HEK293 (cell line): ENCODE results near the gene PIK3CD.
A peak's percentile ranks its signal among the peaks of the same experiment; 100 is the strongest.

Experiments used
- CTCF ChIA-PET: fragments of 350-600 bp; formaldehyde crosslinking; extraction: SDS; loops from one replicate; lab custom pipeline; 2021; ENCODE audit warnings: antibody characterized with exemption; lab: Yijun Ruan, JAX
- POLR2A ChIA-PET: fragments of 300-600 bp; formaldehyde crosslinking; extraction: SDS; loops from one replicate; lab custom pipeline; 2020; ENCODE audit warnings: antibody characterized with exemption, inconsistent platforms; lab: Yijun Ruan, JAX
- H3K27ac ChIP-seq: fragments of 200-500 bp; sonication (Bioruptor generic); 2 replicates; pipeline ENCODE4 v1.5.1; 2014; ENCODE audit warnings: low read depth, low read length, control low read depth, inconsistent platforms; ENCODE audit errors: extremely low read depth
- H3K36me3 ChIP-seq, 2 experiments: fragments of 200-500 bp in 1 of 2; sonication (Bioruptor generic) in 1 of 2; 1 replicate in 1 of 2; 2 replicates in 1 of 2; pipeline ENCODE4 v1.5.1; 2014 to 2017; ENCODE audit warnings: inconsistent platforms in 2 of 2, low read length in 2 of 2; ENCODE audit not compliant: control insufficient read depth in 2 of 2, insufficient read depth in 1 of 2
- H3K4me1 ChIP-seq: fragments of 200-500 bp; sonication (Bioruptor generic); 2 replicates; pipeline ENCODE4 v1.5.1; 2014; ENCODE audit warnings: mild to moderate bottlenecking, low read length, inconsistent platforms; ENCODE audit not compliant: control insufficient read depth, insufficient read depth
- H3K4me3 ChIP-seq: 2 replicates; pipeline ENCODE4 v1.5.1; 2011; ENCODE audit warnings: low read depth, mild to moderate bottlenecking, control low read depth, low read length, moderate library complexity
- H3K9me3 ChIP-seq: fragments of 200-500 bp; sonication (Bioruptor generic); 2 replicates; pipeline ENCODE4 v1.5.1; 2014; ENCODE audit warnings: low read depth, low read length, inconsistent platforms; ENCODE audit not compliant: control insufficient read depth, insufficient read depth
- KLF8 ChIP-seq: fragments of 450-650 bp; formaldehyde crosslinking; IDR thresholded peaks from 2 replicates; pipeline ENCODE4 v1.5.1; 2016; ENCODE audit warnings: missing biosample characterization, missing genetic modification characterization
- KLF9 ChIP-seq: fragments of 450-650 bp; formaldehyde crosslinking; IDR thresholded peaks from 2 replicates; pipeline ENCODE4 v1.5.1; 2016; ENCODE audit warnings: missing biosample characterization, missing genetic modification characterization, low read depth
- SALL2 ChIP-seq: fragments of 450-650 bp; formaldehyde crosslinking; IDR thresholded peaks from 2 replicates; pipeline ENCODE4 v1.5.0; 2017; ENCODE audit warnings: missing biosample characterization, mild to moderate bottlenecking, missing genetic modification characterization, borderline replicate concordance
- TCF7L2 ChIP-seq: IDR thresholded peaks from 2 replicates; pipeline ENCODE4 v1.6.1; 2011; ENCODE audit warnings: low read depth, mild to moderate bottlenecking, inconsistent platforms, low read length, moderate library complexity, borderline replicate concordance
- ZBTB17 ChIP-seq: fragments of 450-650 bp; formaldehyde crosslinking; IDR thresholded peaks from 2 replicates; pipeline ENCODE4 v1.5.1; 2016; ENCODE audit warnings: missing biosample characterization, missing genetic modification characterization
- ZNF155 ChIP-seq: fragments of 450-650 bp; formaldehyde crosslinking; IDR thresholded peaks from 2 replicates; pipeline ENCODE4 v1.5.1; 2016; ENCODE audit warnings: missing biosample characterization, missing genetic modification characterization
- ZNF214 ChIP-seq: fragments of 450-650 bp; formaldehyde crosslinking; IDR thresholded peaks from 2 replicates; pipeline ENCODE4 v1.5.1; 2017; ENCODE audit warnings: missing biosample characterization, mild to moderate bottlenecking, missing genetic modification characterization, borderline replicate concordance
- ZNF24 ChIP-seq: fragments of 450-650 bp; formaldehyde crosslinking; IDR thresholded peaks from 2 replicates; pipeline ENCODE4 v1.5.1; 2016; ENCODE audit warnings: missing biosample characterization, missing genetic modification characterization
- ZNF274 ChIP-seq, 2 experiments: fragments of 200-500 bp in 1 of 2; fragments of 450-650 bp in 1 of 2; sonication (Bioruptor generic) in 1 of 2; formaldehyde crosslinking in 1 of 2; IDR thresholded peaks; 2 replicates each; pipeline versions ENCODE4 v1.5.1 to v1.6.1; 2014 to 2016; ENCODE audit warnings: borderline replicate concordance in 1 of 2, inconsistent platforms in 1 of 2, low read length in 1 of 2, missing biosample characterization in 1 of 2, missing genetic modification characterization in 1 of 2
- ZNF394 ChIP-seq: fragments of 450-650 bp; formaldehyde crosslinking; IDR thresholded peaks from 2 replicates; pipeline ENCODE4 v1.5.1; 2016; ENCODE audit warnings: missing biosample characterization, missing genetic modification characterization, mild to moderate bottlenecking, moderate library complexity, borderline replicate concordance
- ZNF404 ChIP-seq: fragments of 450-650 bp; formaldehyde crosslinking; IDR thresholded peaks from 2 replicates; pipeline ENCODE4 v1.5.1; 2017; ENCODE audit warnings: missing biosample characterization, missing genetic modification characterization
- ZNF514 ChIP-seq: fragments of 450-650 bp; formaldehyde crosslinking; IDR thresholded peaks from 2 replicates; pipeline ENCODE4 v1.5.1; 2016; ENCODE audit warnings: missing biosample characterization, missing genetic modification characterization
- ZNF561 ChIP-seq: fragments of 450-650 bp; IDR thresholded peaks from 2 replicates; pipeline ENCODE4 v1.5.1; 2018; ENCODE audit warnings: missing biosample characterization, missing genetic modification characterization, borderline replicate concordance
- ZNF585B ChIP-seq: fragments of 450-650 bp; formaldehyde crosslinking; IDR thresholded peaks from 2 replicates; pipeline ENCODE4 v1.5.1; 2016; ENCODE audit warnings: missing biosample characterization, missing genetic modification characterization
- ZNF670 ChIP-seq: fragments of 450-650 bp; formaldehyde crosslinking; IDR thresholded peaks from 2 replicates; pipeline ENCODE4 v1.5.1; 2016; ENCODE audit warnings: missing biosample characterization, missing genetic modification characterization, low read depth
- TF ChIP-seq, protein P1 (sequence below): fragments of 450-650 bp; formaldehyde crosslinking; IDR thresholded peaks from 2 replicates; pipeline ENCODE4 v1.5.1; 2017; ENCODE audit warnings: missing biosample characterization, missing genetic modification characterization
- TF ChIP-seq, protein P2 (sequence below): fragments of 450-650 bp; formaldehyde crosslinking; IDR thresholded peaks from 2 replicates; pipeline ENCODE4 v1.5.1; 2017; ENCODE audit warnings: missing biosample characterization, missing genetic modification characterization

Gene PIK3CD

DNA sequence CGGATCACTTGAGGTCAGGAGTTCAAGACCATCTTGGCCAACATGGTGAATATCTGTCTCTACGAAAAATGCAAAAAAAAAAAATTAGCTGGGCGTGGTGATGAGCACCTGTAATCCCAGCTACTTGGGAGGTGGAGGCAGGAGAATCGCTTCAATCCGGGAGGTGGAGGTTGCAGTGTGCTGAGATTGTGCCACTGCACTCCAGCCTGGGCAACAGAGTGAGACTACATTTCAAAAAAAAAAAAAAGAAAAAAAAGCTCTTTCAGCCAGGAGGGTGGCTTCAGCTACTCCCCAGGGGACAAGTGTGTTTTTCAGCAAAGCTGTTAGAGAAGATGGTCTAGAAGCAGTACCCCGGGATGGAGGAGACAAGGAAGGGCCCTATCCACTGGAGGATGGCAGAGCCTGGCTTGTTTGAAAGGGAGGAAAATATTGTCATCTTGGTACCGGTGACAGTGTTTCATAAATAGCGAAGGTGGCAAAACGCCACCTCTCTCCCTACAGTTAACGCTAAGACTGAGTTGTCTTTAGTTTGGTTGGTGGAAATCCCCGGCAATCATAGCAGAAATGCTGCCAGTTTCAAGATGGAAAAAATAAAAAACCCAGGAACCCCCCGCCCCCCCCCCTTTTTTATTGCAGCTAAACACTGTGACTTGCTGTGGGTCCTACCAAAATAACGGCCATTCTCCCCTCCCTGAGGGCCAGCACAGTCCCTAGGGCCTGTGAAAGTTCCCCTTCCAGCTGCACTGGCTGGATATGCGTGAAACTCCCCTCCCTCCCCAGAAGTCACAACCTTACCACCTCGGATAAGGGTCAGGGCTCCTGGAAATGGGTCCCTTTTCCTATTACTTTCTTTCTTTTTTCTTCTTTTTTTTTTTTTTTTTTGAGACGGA is 3.5 kb downstream of the PIK3CD start:
- H3K4me1 ChIP-seq, result 0 out of 2 replicates have a peak, but pooled peaks cover 2% of the 10 kb centered on the region
- CTCF ChIA-PET, result interaction anchor here (1.0 to 1.3 kb wide), 2 partner anchors 28 to 40 kb away, joined by 3 read pairs; no protein-coding TSS in a partner anchor
- TF ChIP-seq ZNF274 (IDR thresholded peaks at IDR 0.05; ENCODE audit: low read length) (no peak), ZNF274 (tag by site-specific recombination; IDR thresholded peaks at IDR 0.05; ENCODE audit: borderline replicate concordance) (no peak), ZNF394 (tag by site-specific recombination) (peak; percentile 19; the same call in 1 of the 2 replicates)
- POLR2A ChIA-PET, result no interaction called here
- H3K9me3 ChIP-seq, result no peaks in the 10 kb centered on the region
- H3K27ac ChIP-seq, result no peak overlapping the region
- no peaks in the 10 kb centered on the region for H3K36me3 ChIP-seq
- H3K4me3 ChIP-seq, result no peak overlapping the region

DNA sequence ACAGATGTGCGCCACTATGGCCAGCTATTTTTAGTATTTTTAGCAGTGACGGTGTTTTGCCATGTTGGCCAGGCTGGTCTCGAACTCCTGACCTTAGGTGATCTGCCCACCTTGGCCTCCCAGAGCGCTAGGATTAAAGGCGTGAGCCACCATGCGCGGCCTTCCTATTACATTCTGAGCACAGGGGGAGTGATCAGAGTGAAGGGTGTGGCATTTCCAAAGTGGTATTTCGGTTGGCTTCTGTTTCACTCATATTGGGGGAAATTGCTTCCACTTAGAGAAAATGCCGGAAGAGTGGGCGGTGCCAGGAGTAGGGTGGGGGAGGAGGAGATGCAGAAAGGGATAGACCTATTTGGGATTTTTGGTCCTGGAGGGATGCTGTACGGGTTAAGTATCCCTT is 4.3 kb downstream of the PIK3CD start:
- POLR2A ChIA-PET, result no interaction called here
- no peaks in the 10 kb centered on the region for H3K36me3 ChIP-seq
- no peaks in the 10 kb centered on the region for H3K9me3 ChIP-seq
- H3K4me1 ChIP-seq, result 0 out of 2 replicates have a peak, but pooled peaks cover 2% of the 10 kb centered on the region
- no peak for TF ChIP-seq ZNF394 (tag by site-specific recombination)
- TF ChIP-seq ZNF155 (tag by site-specific recombination), result no peak
- TF ChIP-seq ZNF404 (tag by site-specific recombination), result no peak
- TF ChIP-seq TCF7L2, result no peak
- no peak for TF ChIP-seq ZNF214 (tag by site-specific recombination)
- TF ChIP-seq ZNF24 (tag by site-specific recombination), result no peak
- no peak for TF ChIP-seq KLF9 (tag by site-specific recombination)
- no peak for TF ChIP-seq ZNF514 (tag by site-specific recombination)
- TF ChIP-seq ZNF561, result no peak
- TF ChIP-seq, protein P1, sequence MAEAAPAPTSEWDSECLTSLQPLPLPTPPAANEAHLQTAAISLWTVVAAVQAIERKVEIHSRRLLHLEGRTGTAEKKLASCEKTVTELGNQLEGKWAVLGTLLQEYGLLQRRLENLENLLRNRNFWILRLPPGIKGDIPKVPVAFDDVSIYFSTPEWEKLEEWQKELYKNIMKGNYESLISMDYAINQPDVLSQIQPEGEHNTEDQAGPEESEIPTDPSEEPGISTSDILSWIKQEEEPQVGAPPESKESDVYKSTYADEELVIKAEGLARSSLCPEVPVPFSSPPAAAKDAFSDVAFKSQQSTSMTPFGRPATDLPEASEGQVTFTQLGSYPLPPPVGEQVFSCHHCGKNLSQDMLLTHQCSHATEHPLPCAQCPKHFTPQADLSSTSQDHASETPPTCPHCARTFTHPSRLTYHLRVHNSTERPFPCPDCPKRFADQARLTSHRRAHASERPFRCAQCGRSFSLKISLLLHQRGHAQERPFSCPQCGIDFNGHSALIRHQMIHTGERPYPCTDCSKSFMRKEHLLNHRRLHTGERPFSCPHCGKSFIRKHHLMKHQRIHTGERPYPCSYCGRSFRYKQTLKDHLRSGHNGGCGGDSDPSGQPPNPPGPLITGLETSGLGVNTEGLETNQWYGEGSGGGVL (tag by site-specific recombination), result no peak
- no peak for TF ChIP-seq ZNF670
- no peak for TF ChIP-seq SALL2
- TF ChIP-seq KLF8 (tag by site-specific recombination), result no peak
- TF ChIP-seq, protein P2, sequence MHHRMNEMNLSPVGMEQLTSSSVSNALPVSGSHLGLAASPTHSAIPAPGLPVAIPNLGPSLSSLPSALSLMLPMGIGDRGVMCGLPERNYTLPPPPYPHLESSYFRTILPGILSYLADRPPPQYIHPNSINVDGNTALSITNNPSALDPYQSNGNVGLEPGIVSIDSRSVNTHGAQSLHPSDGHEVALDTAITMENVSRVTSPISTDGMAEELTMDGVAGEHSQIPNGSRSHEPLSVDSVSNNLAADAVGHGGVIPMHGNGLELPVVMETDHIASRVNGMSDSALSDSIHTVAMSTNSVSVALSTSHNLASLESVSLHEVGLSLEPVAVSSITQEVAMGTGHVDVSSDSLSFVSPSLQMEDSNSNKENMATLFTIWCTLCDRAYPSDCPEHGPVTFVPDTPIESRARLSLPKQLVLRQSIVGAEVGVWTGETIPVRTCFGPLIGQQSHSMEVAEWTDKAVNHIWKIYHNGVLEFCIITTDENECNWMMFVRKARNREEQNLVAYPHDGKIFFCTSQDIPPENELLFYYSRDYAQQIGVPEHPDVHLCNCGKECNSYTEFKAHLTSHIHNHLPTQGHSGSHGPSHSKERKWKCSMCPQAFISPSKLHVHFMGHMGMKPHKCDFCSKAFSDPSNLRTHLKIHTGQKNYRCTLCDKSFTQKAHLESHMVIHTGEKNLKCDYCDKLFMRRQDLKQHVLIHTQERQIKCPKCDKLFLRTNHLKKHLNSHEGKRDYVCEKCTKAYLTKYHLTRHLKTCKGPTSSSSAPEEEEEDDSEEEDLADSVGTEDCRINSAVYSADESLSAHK (tag by site-specific recombination), result no peak
- TF ChIP-seq ZNF585B (tag by site-specific recombination), result no peak
- no peak for TF ChIP-seq ZBTB17
- H3K27ac ChIP-seq, result no peak overlapping the region
- no peak overlapping the region for H3K4me3 ChIP-seq
- CTCF ChIA-PET, result no interaction called here
